ENCODE data around the gene HIGD1B. TPM values are rescaled to one million over a fixed set of nuclear protein-coding genes. Genes with fewer than 3 reads are reported as not detected.

HIGD1B gene
- total and polyA plus RNA-seq, 2 donors (not counting 3 experiments of a cell fraction or from before 2014, with no cell fraction given): not detected

DNA sequence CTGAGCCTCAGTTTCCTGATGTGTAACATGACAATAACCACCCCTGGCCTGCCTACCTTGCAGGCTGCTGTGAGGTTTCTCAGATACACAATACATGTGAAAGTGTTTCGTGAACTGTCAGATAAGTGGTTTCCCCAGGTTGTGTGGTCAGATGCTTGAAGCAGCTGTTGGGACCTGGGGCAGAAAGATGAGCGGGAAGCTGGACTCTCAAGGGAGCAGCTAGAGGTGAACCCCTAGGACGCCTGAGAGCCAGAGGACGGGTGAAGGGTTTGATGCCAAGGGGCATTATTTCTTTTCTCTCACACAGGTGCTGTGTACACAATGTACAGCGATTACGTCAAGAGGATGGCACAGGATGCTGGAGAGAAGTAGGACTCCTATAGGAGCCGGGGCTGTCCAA lies 2.3 kb downstream of the HIGD1B start:
- DNase-seq (ENCODE audit: low read depth, low spot score): no peak
- H2AFZ ChIP-seq (ENCODE audit: low read depth, low read length): no peak overlapping the region
- no peak overlapping the region for H3K9ac ChIP-seq (replicated peaks; ENCODE audit: extremely low read depth, insufficient read depth, low read length)
- H3K4me1 ChIP-seq (ENCODE audit: control insufficient read depth, extremely low read depth, insufficient read depth, low read length): no peaks in the 10 kb centered on the region
- H3K4me2 ChIP-seq (ENCODE audit: insufficient read depth, low read length): no peak overlapping the region
- no peak for FAIRE-seq
- ChIA-PET POLR2A (no interaction called here), CTCF (interaction anchor here (1.1 to 1.5 kb wide), 2 partner anchors 29 to 70 kb away, joined by 3 read pairs; no protein-coding TSS in a partner anchor)
- dilution Hi-C loops (cut with MboI; ENCODE audit: extremely low pct_ligation_motif_present, low sequenced_read_pairs): loop anchor here (25.0 kb wide), 1 partner anchor 88 kb away; the partner anchor contains the start of gene ADAM11
- H3K9me3 ChIP-seq (replicated peaks; ENCODE audit: control insufficient read depth, insufficient read depth, low read length): no peaks in the 10 kb centered on the region
- no peaks in the 10 kb centered on the region for H4K20me1 ChIP-seq (replicated peaks; ENCODE audit: control insufficient read depth, extremely low read depth, insufficient read depth, low read length)
- TF ChIP-seq MAX (IDR thresholded peaks at IDR 0.05; ENCODE audit: insufficient read depth, insufficient read length) (no peak), CTCF (IDR thresholded peaks at IDR 0.05; ENCODE audit: extremely low read depth in 1 of 2, insufficient read depth in 1 of 2, low read depth in 1 of 2, low read length in 2 of 2) (no peak), POLR2A (IDR thresholded peaks at IDR 0.05; ENCODE audit: low read depth, low read length) (no peak), GATA2 (IDR thresholded peaks at IDR 0.05; ENCODE audit: insufficient read depth, insufficient read length, low read depth, low read length) (no peak), FOS (IDR thresholded peaks at IDR 0.05; ENCODE audit: borderline replicate concordance, insufficient read depth, low read length) (no peak), MYC (IDR thresholded peaks at IDR 0.05; ENCODE audit: low read depth, low read length) (no peak), JUN (IDR thresholded peaks at IDR 0.05; ENCODE audit: borderline replicate concordance, insufficient read depth, insufficient read length, low read depth) (no peak)
- no peaks in the 10 kb centered on the region for H3K9me1 ChIP-seq (replicated peaks; ENCODE audit: control insufficient read depth, extremely low read depth, insufficient read depth, low read length)
- no peaks in the 10 kb centered on the region for H3K79me2 ChIP-seq (ENCODE audit: control insufficient read depth, insufficient read depth, low read length)
- H3K4me3 ChIP-seq (replicated peaks in 1 of 3; ENCODE audit: insufficient read depth in 1 of 3, low read depth in 1 of 3, low read length in 3 of 3): no peak overlapping the region
- H3K27ac ChIP-seq (ENCODE audit: insufficient read depth, low read depth, low read length): no peak overlapping the region
- no TSS peak for BruUV-seq (replicated peaks)
- H3K27me3 ChIP-seq (ENCODE audit: control insufficient read depth in 2 of 2, insufficient read depth in 2 of 2, low read length in 2 of 2): no peaks in the 10 kb centered on the region
- peaks cover 14 to 32% of the 10 kb centered on the region in 2 experiments for H3K36me3 ChIP-seq (ENCODE audit: control insufficient read depth in 2 of 2, extremely low read depth in 1 of 2, insufficient read depth in 2 of 2, low read length in 2 of 2)
- intact Hi-C loops (cut with micrococcal nuclease): no loop called here
